IMR-90 (cell line): ENCODE data around the gene KIFAP3. TPM values are rescaled to one million over a fixed set of nuclear protein-coding genes. Genes with fewer than 3 reads are reported as not detected.

Experiments
- ATAC-seq: fragments of 200-7000 bp; cut with Tn5 transposase; 2 replicates; pipeline ENCODE4 v1.9.1; 2020; ENCODE audit warnings: low read depth, mild to moderate bottlenecking, moderate library complexity
- BruUV-seq: library from RNA; stranded (reverse); fragments of 400-500 nt; replicated peaks from 2 replicates; lab custom pipeline; 2021; lab: Mats Ljungman, UMichigan
- CTCF ChIA-PET: fragments of 300-600 bp; formaldehyde crosslinking; extraction: SDS; loops from one replicate; lab custom pipeline; 2021; ENCODE audit warnings: antibody characterized with exemption; lab: Yijun Ruan, JAX
- POLR2A ChIA-PET: fragments of 300-600 bp; sonication (Branson Sonifier 250); formaldehyde crosslinking; loops from one replicate; lab custom pipeline; 2022; ENCODE audit warnings: antibody characterized with exemption; ENCODE audit not compliant: unreplicated experiment; lab: Charles Lee
- DNase-seq: peaks from one replicate; pipeline ENCODE4 v3.0.0; 2013
- H2AFZ ChIP-seq: replicated peaks from 2 replicates; pipeline ENCODE3; 2013; ENCODE audit warnings: low read length, mild to moderate bottlenecking; ENCODE audit not compliant: poor library complexity
- H2AK5ac ChIP-seq: 2 replicates; pipeline ENCODE4 v1.6.1; 2013; ENCODE audit warnings: low read depth, low read length, inconsistent platforms
- H2AK9ac ChIP-seq: replicated peaks from 2 replicates; pipeline ENCODE3; 2013; ENCODE audit warnings: mild to moderate bottlenecking, low read depth, low read length, moderate library complexity; ENCODE audit not compliant: poor library complexity
- H2BK120ac ChIP-seq: 2 replicates; pipeline ENCODE4 v1.6.1; 2013; ENCODE audit warnings: low read depth, low read length, inconsistent platforms
- H2BK15ac ChIP-seq: 3 replicates; pipeline ENCODE4 v1.6.1; 2013; ENCODE audit warnings: low read depth, low read length, inconsistent platforms
- H2BK20ac ChIP-seq: 2 replicates; pipeline ENCODE4 v1.6.1; 2013; ENCODE audit warnings: low read depth, mild to moderate bottlenecking, inconsistent platforms, low read length, moderate library complexity
- H2BK5ac ChIP-seq: 2 replicates; pipeline ENCODE4 v1.6.1; 2013; ENCODE audit warnings: mild to moderate bottlenecking, low read depth, low read length, inconsistent platforms; ENCODE audit not compliant: poor library complexity, severe bottlenecking
- H3K14ac ChIP-seq: replicated peaks from 2 replicates; pipeline ENCODE4 v1.6.1; 2013; ENCODE audit warnings: low read depth, low read length, inconsistent platforms
- H3K18ac ChIP-seq: 2 replicates; pipeline ENCODE4 v1.6.1; 2013; ENCODE audit warnings: low read depth, low read length, control low read depth
- H3K23ac ChIP-seq: 2 replicates; pipeline ENCODE4 v1.6.1; 2013; ENCODE audit warnings: low read depth, low read length, inconsistent platforms
- H3K27ac ChIP-seq: 2 replicates; pipeline ENCODE4 v1.5.1; 2013; ENCODE audit warnings: mild to moderate bottlenecking, control low read depth, low read length; ENCODE audit not compliant: insufficient read depth
- H3K27me3 ChIP-seq: 2 replicates; pipeline ENCODE4 v1.6.1; 2013; ENCODE audit warnings: low read length; ENCODE audit not compliant: control insufficient read depth, insufficient read depth
- H3K36me3 ChIP-seq: 2 replicates; pipeline ENCODE4 v1.6.1; 2013; ENCODE audit warnings: low read length, mixed read lengths; ENCODE audit not compliant: control insufficient read depth, insufficient read depth
- H3K4ac ChIP-seq: 2 replicates; pipeline ENCODE4 v1.6.1; 2013; ENCODE audit warnings: low read depth, low read length, inconsistent platforms
- H3K4me1 ChIP-seq: 2 replicates; pipeline ENCODE4 v1.6.1; 2013; ENCODE audit warnings: low read length, mixed read lengths; ENCODE audit not compliant: control insufficient read depth, insufficient read depth
- H3K4me2 ChIP-seq: 2 replicates; pipeline ENCODE4 v1.6.1; 2013; ENCODE audit warnings: low read depth, mild to moderate bottlenecking, control low read depth, low read length, moderate library complexity
- H3K4me3 ChIP-seq: 2 replicates; pipeline ENCODE4 v1.5.1; 2013; ENCODE audit warnings: low read depth, mild to moderate bottlenecking, control low read depth, low read length, moderate library complexity; ENCODE audit not compliant: insufficient read depth
- H3K56ac ChIP-seq: 2 replicates; pipeline ENCODE4 v1.6.1; 2013; ENCODE audit warnings: low read length, inconsistent platforms; ENCODE audit not compliant: insufficient read depth; ENCODE audit errors: extremely low read depth
- H3K79me1 ChIP-seq, 2 experiments: 2 replicates each; pipeline ENCODE4 v1.6.1; 2013; ENCODE audit warnings: low read length in 2 of 2, inconsistent platforms in 1 of 2, low read depth in 1 of 2
- H3K9ac ChIP-seq: 2 replicates; pipeline ENCODE4 v1.6.1; 2013; ENCODE audit warnings: low read depth, low read length, control low read depth
- H3K9me1 ChIP-seq: 2 replicates; pipeline ENCODE4 v1.6.1; 2013; ENCODE audit warnings: low read length, inconsistent platforms; ENCODE audit not compliant: insufficient read depth
- H3K9me3 ChIP-seq: 2 replicates; pipeline ENCODE4 v1.6.1; 2013; ENCODE audit warnings: low read length; ENCODE audit not compliant: control insufficient read depth, insufficient read depth
- H4K20me1 ChIP-seq: 2 replicates; pipeline ENCODE4 v1.6.1; 2013; ENCODE audit warnings: low read length, inconsistent platforms; ENCODE audit not compliant: insufficient read depth
- H4K5ac ChIP-seq: 2 replicates; pipeline ENCODE4 v1.6.1; 2013; ENCODE audit warnings: mild to moderate bottlenecking, low read depth, low read length, control low read depth
- H4K8ac ChIP-seq, 2 experiments: 2 replicates each; pipeline ENCODE4 v1.6.1; 2013; ENCODE audit warnings: low read depth in 2 of 2, low read length in 2 of 2, control low read depth in 1 of 2, inconsistent platforms in 1 of 2
- H4K91ac ChIP-seq: 2 replicates; pipeline ENCODE4 v1.6.1; 2013; ENCODE audit warnings: low read depth, low read length, inconsistent platforms; ENCODE audit not compliant: insufficient read depth
- MAFK ChIP-seq: IDR thresholded peaks from 2 replicates; pipeline ENCODE4 v1.6.1; 2012; ENCODE audit warnings: low read depth, low read length, improper control_type of control experiment
- NFE2L2 ChIP-seq: fragments of 150-350 bp; IDR thresholded peaks from 2 replicates; pipeline ENCODE4 v1.6.1; 2016; ENCODE audit warnings: low read depth, mild to moderate bottlenecking, low read length
- WGBS, 2 experiments: methylation state at CpG; one replicate each; pipeline versions ENCODE4 v1.1.5 to v1.1.7; 2013; ENCODE audit warnings: missing lambda C conversion rate in 2 of 2; ENCODE audit not compliant: insufficient read length in 1 of 2; ENCODE audit errors: extremely low coverage in 2 of 2; 5-methylcytosine and 5-hydroxymethylcytosine counted together
- dilution Hi-C: fragments of 300-500 bp; cut with HindIII; formaldehyde crosslinking; loops from one replicate; pipeline ENCODE4 v1.14.3; 2018; ENCODE audit warnings: low sequenced_read_pairs; ENCODE audit not compliant: unreplicated experiment
- in situ Hi-C: fragments of 300-500 bp; cut with MboI; formaldehyde crosslinking; loops from 3 replicates; pipeline ENCODE4 v1.14.3; 2019; ENCODE audit warnings: low sequenced_read_pairs, inconsistent platforms, mixed read lengths
- intact Hi-C: fragments of 100-400 bp; cut with micrococcal nuclease; formaldehyde crosslinking; loops from 2 replicates; pipeline ENCODE4 v1.10.0; 2022
- polyA plus RNA-seq, 3 experiments: library from polyadenylated mRNA; depleted of rRNA; stranded (reverse); fragments of >200 nt; gene quantifications; 2 replicates each; pipeline ENCODE4 v1.2.3, GENCODE V29; 2012; ENCODE audit warnings: low replicate concordance in 1 of 3
- total RNA-seq: library from RNA; depleted of rRNA; stranded (reverse); fragments of >200 nt; gene quantifications from 2 replicates; pipeline ENCODE4 v1.2.3, GENCODE V29; 2012

KIFAP3 gene
- total and polyA plus RNA-seq, 2 of the 4 experiments (the other 2 are of a cell fraction): 10.5 to 10.9 TPM

- no peak for DNase-seq
- TF ChIP-seq NFE2L2: no peak
- no peak for TF ChIP-seq MAFK
- Histone ChIP-seq H3K9ac (no peak overlapping the region), H4K5ac (no peak overlapping the region), H3K14ac (no peak overlapping the region), H3K79me1 (no peaks in the 10 kb centered on the region), H3K23ac (no peak overlapping the region), H3K9me3 (no peaks in the 10 kb centered on the region), H3K4ac (no peak overlapping the region), H2AFZ (no peak overlapping the region), H3K18ac (no peak overlapping the region), H3K56ac (no peak overlapping the region), H3K4me2 (no peak overlapping the region), H3K4me1 (no peaks in the 10 kb centered on the region), H3K9me1 (no peaks in the 10 kb centered on the region), H2BK120ac (no peak overlapping the region), H2BK5ac (no peak overlapping the region), H4K20me1 (no peaks in the 10 kb centered on the region), H4K91ac (no peak overlapping the region), H4K8ac (no peak overlapping the region), H3K36me3 (no peaks in the 10 kb centered on the region), H2BK15ac (no peak overlapping the region), H3K4me3 (no peak overlapping the region), H2AK5ac (no peak overlapping the region), H3K27ac (no peak overlapping the region), H2BK20ac (no peak overlapping the region), H3K27me3 (no peaks in the 10 kb centered on the region), H2AK9ac (no peak overlapping the region)
- BruUV-seq: no TSS peak
- intact Hi-C loops: no loop called here
- ATAC-seq: no peak
- dilution Hi-C loops: no loop called here
- POLR2A ChIA-PET: no interaction called here
- CTCF ChIA-PET: no interaction called here
- 98% methylated on average over 6 of the region's 16 CpGs; no CpG with 5 or more reads in 1 of the 2 experiments for WGBS, 2 experiments
- in situ Hi-C loops: no loop called here
Observed at GRCh38 chr1:169909499-169909898, 165.0 kb downstream of the KIFAP3 start.
